Measurements from ENCODE around the gene RAB14. TPM values are rescaled to one million over a fixed set of nuclear protein-coding genes. Genes with fewer than 3 reads are reported as not detected.
"Not testable (repeated sequence)": the region's sequence is repeated elsewhere in the genome, so short reads cannot be mapped to it uniquely, and the experiment has no call there.

Gene RAB14
- total RNA-seq, 1 donor from 2014 or later: 43.3 TPM

- no peak for DNase-seq (ENCODE audit: extremely low read depth, low read depth, low spot score)
These were observed 32.5 kb downstream of the RAB14 start for GRCh38 chr9:121169094-121169601.

- no peak for DNase-seq (ENCODE audit: extremely low read depth, low read depth, low spot score)
These were observed 33.6 kb downstream of the RAB14 start for GRCh38 chr9:121168052-121168451.

- no peak for DNase-seq (ENCODE audit: extremely low read depth, low read depth, low spot score)
These were observed 41.6 kb downstream of the RAB14 start for GRCh38 chr9:121160025-121160424.

GRCh38 chr9:121157939-121158338, 43.7 kb downstream of the RAB14 start:
- no peak for DNase-seq (ENCODE audit: extremely low read depth, low read depth, low spot score)

GRCh38 chr9:121156263-121156731, 45.4 kb downstream of the RAB14 start:
- DNase-seq (ENCODE audit: extremely low read depth, low read depth, low spot score): no peak

- no peak for DNase-seq (ENCODE audit: extremely low read depth, low read depth, low spot score)
These were observed 46.9 kb downstream of the RAB14 start for GRCh38 chr9:121154782-121155181.

- no peak for DNase-seq (ENCODE audit: extremely low read depth, low read depth, low spot score)
These were observed 48.0 kb downstream of the RAB14 start for GRCh38 chr9:121153642-121154041.

- no peak for DNase-seq (ENCODE audit: extremely low read depth, low read depth, low spot score)
These were observed 51.5 kb downstream of the RAB14 start for GRCh38 chr9:121150188-121150587.

GRCh38 chr9:121144482-121144881, 57.2 kb downstream of the RAB14 start:
- no peak for DNase-seq (ENCODE audit: extremely low read depth, low read depth, low spot score)

- no peak for DNase-seq (ENCODE audit: extremely low read depth, low read depth, low spot score)
These were observed 57.9 kb downstream of the RAB14 start for GRCh38 chr9:121143771-121144170.

- DNase-seq (ENCODE audit: extremely low read depth, low read depth, low spot score): no peak
These were observed 60.0 kb downstream of the RAB14 start for GRCh38 chr9:121141706-121142105.

- DNase-seq (ENCODE audit: extremely low read depth, low read depth, low spot score): no peak
These were observed 60.4 kb downstream of the RAB14 start for GRCh38 chr9:121141306-121141705.

GRCh38 chr9:121140162-121140561, 61.5 kb downstream of the RAB14 start:
- DNase-seq (ENCODE audit: extremely low read depth, low read depth, low spot score): no peak

- DNase-seq (ENCODE audit: extremely low read depth, low read depth, low spot score): no peak
These were observed 62.7 kb downstream of the RAB14 start for GRCh38 chr9:121138973-121139372.

GRCh38 chr9:121138561-121138960, 63.1 kb downstream of the RAB14 start:
- DNase-seq (ENCODE audit: extremely low read depth, low read depth, low spot score): no peak

GRCh38 chr9:121135642-121136041, 66.0 kb downstream of the RAB14 start:
- no peak for DNase-seq (ENCODE audit: extremely low read depth, low read depth, low spot score)

GRCh38 chr9:121133104-121133816, 68.4 kb downstream of the RAB14 start:
- DNase-seq (ENCODE audit: extremely low read depth, low read depth, low spot score): no peak

GRCh38 chr9:121129384-121129783, 72.3 kb downstream of the RAB14 start:
- DNase-seq (ENCODE audit: extremely low read depth, low read depth, low spot score): not testable (repeated sequence)

Other genes starting within 250 kb of the RAB14 start
- 0.29 and 1.7 TPM in 2 replicates for gene C5, start 151.6 kb downstream of the RAB14 start, total RNA-seq
- 3.8 and 8.1 TPM in 2 replicates for gene CNTRL, start 126.9 kb downstream of the RAB14 start, total RNA-seq
- gene GSN, start 66.3 kb upstream of the RAB14 start, total RNA-seq: 243 and 255 TPM in 2 replicates
- 109 and 118 TPM in 2 replicates for gene STOM, start 168.4 kb upstream of the RAB14 start, total RNA-seq

Measured in glomerular endothelial cell (primary cell).